ENCODE measurements around the gene SEPTIN5. TPM values are rescaled to one million over a fixed set of nuclear protein-coding genes. Genes with fewer than 3 reads are reported as not detected.

Gene SEPTIN5
- total RNA-seq, 1 donor from 2014 or later, result 141 TPM

DNA sequence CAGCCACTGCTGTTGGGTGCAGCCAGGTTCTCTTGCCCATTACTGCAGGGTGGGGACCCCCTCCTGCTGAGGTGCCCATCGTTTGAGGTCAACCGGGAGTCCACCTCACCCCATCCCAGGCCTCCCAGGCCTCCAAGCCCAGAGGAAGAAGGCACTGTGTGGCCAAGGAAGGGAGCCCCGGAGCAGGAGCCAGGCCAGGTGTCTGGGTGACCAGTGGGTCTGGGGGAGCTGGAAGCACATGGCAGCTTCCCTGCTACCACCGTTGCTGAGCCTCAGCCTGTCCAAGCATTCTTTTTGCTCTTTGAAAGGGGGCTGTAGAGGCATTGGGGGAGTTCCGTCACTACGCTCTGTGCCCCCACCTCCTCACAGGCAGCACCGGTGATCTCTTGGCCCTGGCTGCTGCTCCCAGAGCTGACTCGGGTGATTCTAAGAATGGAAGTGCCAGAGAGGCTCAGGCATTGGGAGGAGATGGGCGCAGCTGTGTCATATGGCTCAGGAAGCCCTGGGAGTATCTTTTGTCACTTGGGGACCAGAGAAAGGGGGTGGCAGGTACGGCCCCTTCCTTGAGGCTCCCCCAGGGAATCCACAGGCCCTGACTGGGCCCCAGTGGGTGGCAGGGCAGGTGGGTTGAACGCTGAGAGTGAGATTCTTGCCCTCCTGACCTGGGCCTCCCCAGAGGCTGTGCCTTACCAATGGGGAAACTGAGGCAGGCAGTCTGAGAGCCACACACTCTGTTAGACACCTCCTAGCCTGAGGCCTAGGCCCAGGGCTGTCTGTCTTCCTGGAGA, 1.9 kb downstream of the SEPTIN5 start:
- peaks cover 56% of the 10 kb centered on the region for H3K27me3 ChIP-seq (ENCODE audit: low read depth)
- peaks cover 71% of the 10 kb centered on the region for H3K4me1 ChIP-seq
- TF ChIP-seq, protein P1, sequence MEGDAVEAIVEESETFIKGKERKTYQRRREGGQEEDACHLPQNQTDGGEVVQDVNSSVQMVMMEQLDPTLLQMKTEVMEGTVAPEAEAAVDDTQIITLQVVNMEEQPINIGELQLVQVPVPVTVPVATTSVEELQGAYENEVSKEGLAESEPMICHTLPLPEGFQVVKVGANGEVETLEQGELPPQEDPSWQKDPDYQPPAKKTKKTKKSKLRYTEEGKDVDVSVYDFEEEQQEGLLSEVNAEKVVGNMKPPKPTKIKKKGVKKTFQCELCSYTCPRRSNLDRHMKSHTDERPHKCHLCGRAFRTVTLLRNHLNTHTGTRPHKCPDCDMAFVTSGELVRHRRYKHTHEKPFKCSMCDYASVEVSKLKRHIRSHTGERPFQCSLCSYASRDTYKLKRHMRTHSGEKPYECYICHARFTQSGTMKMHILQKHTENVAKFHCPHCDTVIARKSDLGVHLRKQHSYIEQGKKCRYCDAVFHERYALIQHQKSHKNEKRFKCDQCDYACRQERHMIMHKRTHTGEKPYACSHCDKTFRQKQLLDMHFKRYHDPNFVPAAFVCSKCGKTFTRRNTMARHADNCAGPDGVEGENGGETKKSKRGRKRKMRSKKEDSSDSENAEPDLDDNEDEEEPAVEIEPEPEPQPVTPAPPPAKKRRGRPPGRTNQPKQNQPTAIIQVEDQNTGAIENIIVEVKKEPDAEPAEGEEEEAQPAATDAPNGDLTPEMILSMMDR (IDR thresholded peaks at IDR 0.05; ENCODE audit: borderline replicate concordance), result no peak
- DNase-seq, result peak; percentile 6
- H3K27ac ChIP-seq (replicated peaks), result no peak overlapping the region
- peak overlapping the region; percentile 75 for H3K4me3 ChIP-seq
- no peaks in the 10 kb centered on the region for H3K9me3 ChIP-seq (replicated peaks)
- intact Hi-C loops (cut with micrococcal nuclease), result no loop called here
- H3K36me3 ChIP-seq, result peaks cover 16% of the 10 kb centered on the region

DNA sequence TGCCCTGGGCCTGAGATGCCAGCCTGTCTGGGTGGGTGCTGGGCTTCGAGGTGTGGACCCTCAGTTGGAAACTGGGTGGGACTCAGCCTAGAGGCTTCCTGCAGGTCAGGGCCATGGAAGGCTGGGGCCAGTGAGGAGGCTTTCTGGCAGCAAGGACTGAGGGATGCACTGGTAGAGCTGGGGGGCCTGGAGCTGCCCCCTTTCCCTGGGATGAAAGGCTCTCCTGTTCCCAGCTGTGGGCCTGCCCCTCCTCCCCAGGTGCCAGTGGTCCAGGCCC, 2.5 kb downstream of the SEPTIN5 start:
- Histone ChIP-seq H3K27ac (replicated peaks) (no peak overlapping the region), H3K36me3 (peaks cover 22% of the 10 kb centered on the region), H3K9me3 (replicated peaks) (no peaks in the 10 kb centered on the region), H3K4me3 (no peak overlapping the region), H3K27me3 (ENCODE audit: low read depth) (peaks cover 62% of the 10 kb centered on the region), H3K4me1 (peaks cover 77% of the 10 kb centered on the region)
- TF ChIP-seq, protein P1 (IDR thresholded peaks at IDR 0.05; ENCODE audit: borderline replicate concordance), result no peak
- intact Hi-C loops (cut with micrococcal nuclease), result no loop called here
- DNase-seq, result no peak

DNA sequence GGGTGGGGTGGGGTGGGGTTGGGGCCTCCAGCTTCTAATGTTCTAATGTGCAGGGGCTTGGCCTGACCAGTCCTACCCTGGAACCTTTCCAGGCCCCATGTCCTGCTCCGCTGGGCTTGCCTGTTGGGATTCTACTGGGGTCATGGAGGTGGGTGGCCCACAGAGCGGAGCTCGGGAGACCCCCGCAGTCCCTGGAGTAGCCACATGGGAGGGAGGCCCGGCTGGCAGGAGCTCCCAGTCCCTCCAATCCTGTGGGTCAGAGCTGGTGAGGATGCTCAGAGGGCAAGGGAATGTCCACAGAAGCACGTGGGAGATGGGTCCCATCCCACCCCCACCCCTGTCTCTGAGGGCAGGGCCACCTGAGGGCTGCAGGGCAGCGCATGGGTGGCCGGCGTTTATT, 2.9 kb downstream of the SEPTIN5 start:
- Histone ChIP-seq H3K36me3 (peaks cover 26% of the 10 kb centered on the region), H3K4me1 (peaks cover 81% of the 10 kb centered on the region), H3K9me3 (replicated peaks) (no peaks in the 10 kb centered on the region), H3K27ac (replicated peaks) (peak overlapping the region; percentile 94), H3K27me3 (ENCODE audit: low read depth) (peaks cover 66% of the 10 kb centered on the region), H3K4me3 (no peak overlapping the region)
- no peak for DNase-seq
- intact Hi-C loops (cut with micrococcal nuclease), result no loop called here
- TF ChIP-seq, protein P1 (IDR thresholded peaks at IDR 0.05; ENCODE audit: borderline replicate concordance), result no peak

DNA sequence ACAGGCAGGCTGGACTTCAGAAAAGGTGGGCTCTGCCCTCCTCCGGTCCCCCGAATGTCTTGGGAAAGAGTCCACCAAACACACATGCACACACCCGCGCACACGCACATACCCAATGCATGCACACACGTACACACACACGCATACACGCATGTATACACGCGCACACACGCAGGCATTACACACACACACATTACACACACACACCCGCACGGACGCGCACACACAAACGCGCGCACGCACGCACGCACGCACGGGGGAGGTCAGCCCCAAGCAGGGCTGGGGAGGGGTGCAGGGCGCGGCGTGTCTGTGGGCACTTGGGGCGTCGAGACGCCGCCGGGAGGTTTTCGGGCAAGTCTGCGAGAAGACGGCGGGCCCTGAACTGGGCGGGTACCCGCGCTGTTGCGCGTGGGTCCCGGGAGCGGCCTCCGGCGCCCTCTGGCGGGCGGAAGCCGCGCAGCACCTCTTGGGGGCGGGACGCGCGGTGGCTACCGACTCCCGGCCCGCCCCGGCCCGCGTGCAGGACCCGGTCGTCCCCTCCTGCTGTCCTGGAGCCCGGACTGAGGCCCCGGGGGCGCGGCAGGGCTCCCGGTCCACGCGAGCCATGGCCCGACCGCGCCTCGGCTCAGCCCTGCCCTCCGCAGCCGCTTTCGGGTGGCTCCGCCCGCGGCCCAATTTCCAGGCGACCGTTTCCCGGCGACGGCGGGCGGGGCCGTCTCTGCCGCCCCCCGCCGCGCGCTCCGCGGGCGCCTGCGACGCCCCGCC, 3.6 kb downstream of the SEPTIN5 start:
- TF ChIP-seq, protein P1 (IDR thresholded peaks at IDR 0.05; ENCODE audit: borderline replicate concordance), result peak; percentile 99
- Histone ChIP-seq H3K4me3 (peak overlapping the region; percentile 80), H3K36me3 (peaks cover 29% of the 10 kb centered on the region), H3K27ac (replicated peaks) (peak overlapping the region; percentile 94), H3K9me3 (replicated peaks) (no peaks in the 10 kb centered on the region), H3K4me1 (peaks cover 88% of the 10 kb centered on the region), H3K27me3 (ENCODE audit: low read depth) (peaks cover 73% of the 10 kb centered on the region)
- intact Hi-C loops (cut with micrococcal nuclease), result no loop called here
- DNase-seq, result peak; percentile 81

DNA sequence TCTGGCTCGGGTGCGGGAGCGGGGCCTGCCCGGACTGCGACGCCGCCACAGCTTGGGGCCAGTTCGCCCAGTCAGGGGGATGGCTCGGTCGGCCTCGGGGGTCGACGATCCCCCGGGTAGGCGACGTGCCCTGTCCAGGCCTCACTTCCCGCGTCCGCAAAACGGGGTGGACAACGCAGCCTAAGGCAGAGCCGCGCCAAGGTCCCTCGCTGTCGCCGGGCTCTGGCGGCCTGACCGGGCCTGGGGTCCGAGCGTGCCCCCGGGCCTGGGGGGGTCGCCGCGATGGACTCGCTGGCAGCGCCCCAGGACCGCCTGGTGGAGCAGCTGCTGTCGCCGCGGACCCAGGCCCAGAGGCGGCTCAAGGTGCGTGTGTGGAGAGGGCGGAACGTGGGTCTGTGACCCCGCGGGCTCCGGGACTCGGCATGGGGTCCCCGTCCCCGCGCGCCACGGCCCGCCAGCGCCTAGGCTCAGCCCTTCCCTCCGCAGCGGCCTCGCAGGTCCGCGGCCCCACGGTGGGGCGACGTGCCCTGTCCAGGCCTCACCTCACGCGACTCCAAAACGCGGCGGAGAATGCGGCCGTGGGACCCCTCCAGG, 4.2 kb downstream of the SEPTIN5 start:
- Histone ChIP-seq H3K36me3 (peaks cover 29% of the 10 kb centered on the region), H3K27ac (replicated peaks) (peak overlapping the region; percentile 94), H3K27me3 (ENCODE audit: low read depth) (peaks cover 78% of the 10 kb centered on the region), H3K4me3 (peak overlapping the region; percentile 80), H3K9me3 (replicated peaks) (no peaks in the 10 kb centered on the region), H3K4me1 (peaks cover 95% of the 10 kb centered on the region)
- DNase-seq, result no peak
- intact Hi-C loops (cut with micrococcal nuclease), result no loop called here
- TF ChIP-seq, protein P1 (IDR thresholded peaks at IDR 0.05; ENCODE audit: borderline replicate concordance), result no peak
